Measurements from ENCODE around the gene TRANK1. TPM values are rescaled to one million over a fixed set of nuclear protein-coding genes. Genes with fewer than 3 reads are reported as not detected.
"Not testable (repeated sequence)": the region's sequence is repeated elsewhere in the genome, so short reads cannot be mapped to it uniquely, and the experiment has no call there.

Gene TRANK1
- polyA plus RNA-seq, 12 donors, result 4.0 to 19.3 (median 5.6) TPM; not detected in 1

DNA sequence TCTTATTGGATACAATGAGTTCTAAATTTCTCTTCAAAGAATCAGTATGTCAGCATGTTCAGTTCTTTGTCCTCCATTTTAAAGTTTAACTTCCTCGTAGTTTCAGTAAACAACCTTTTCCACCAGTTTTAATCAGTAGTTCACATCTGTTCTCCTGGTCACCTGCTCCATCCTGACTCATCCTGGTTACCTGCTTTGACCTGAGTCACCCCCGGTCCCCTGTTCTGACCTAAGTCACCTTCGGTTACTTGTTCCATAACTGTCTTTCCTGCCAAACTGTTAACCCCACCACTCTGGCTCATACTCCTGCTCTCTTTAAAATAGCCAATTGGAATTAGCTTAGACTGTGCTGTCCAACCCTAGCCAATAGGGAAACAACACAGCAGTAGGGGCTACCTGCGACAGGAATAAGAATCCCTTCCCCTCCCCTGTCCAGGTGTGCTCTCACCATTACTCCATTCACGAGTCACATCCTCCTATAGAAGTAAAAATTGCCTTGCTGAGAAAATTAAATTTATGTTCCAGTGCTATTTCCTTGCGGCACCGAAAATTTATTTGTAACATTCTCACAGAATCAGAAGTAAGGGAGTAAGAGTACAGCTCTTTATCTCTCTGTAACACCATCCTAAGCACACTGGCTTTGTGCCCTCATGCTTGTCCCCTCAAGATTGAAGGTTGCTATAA, 23.8 kb downstream of the TRANK1 start:
- DNase-seq, result no peak

DNA sequence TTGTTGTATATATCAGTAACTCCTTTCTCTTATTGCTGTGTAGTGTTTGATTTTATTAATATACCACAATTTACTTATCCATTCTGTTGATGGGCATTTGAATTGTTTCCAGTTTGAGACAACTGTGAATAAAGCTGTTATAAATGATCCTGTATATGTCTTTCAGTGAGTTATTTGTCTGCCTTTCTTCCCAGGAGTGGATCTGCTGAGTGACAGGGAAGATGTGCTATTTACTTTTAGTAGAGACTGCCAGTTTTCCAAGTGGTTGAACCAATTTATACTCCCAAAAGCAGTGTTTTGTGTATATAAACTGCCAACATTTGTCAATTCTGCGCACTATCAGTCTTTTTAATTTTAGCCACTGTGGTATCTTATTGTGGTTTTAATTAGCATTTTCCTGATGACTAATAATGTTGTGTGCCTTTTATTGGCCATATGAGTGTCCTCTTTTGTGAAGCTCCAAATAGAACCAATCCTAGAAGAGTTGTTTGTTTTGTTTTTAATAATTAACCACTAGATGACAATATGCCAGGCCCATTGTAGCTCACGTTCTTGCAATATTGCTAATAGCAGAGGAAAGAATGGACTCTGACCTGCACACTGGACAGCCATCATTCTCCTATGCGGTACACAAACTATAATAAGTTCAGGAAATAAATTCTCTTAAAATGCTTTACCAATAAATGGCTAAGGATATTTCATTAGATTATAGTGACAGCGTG, 25.3 kb downstream of the TRANK1 start:
- DNase-seq, result no peak

DNA sequence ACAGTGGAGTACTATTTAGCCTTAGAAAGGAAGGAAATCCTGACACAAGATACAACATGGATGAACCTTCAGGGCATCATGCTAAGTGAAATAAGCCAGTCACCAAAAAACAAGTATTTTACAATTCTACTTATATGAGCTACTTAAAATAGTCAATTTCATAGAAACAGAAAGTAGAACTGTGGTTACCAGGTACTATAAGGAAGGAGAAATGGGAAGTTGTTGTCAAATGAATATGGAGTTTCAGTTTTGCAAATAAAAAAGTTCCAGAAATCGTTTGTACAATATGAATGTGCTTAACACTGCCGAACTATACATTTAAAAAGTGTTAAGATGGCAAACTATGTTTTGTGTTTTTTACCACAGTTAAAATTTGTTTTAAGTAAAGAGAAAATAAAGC, 26.8 kb downstream of the TRANK1 start:
- no peak for DNase-seq

DNA sequence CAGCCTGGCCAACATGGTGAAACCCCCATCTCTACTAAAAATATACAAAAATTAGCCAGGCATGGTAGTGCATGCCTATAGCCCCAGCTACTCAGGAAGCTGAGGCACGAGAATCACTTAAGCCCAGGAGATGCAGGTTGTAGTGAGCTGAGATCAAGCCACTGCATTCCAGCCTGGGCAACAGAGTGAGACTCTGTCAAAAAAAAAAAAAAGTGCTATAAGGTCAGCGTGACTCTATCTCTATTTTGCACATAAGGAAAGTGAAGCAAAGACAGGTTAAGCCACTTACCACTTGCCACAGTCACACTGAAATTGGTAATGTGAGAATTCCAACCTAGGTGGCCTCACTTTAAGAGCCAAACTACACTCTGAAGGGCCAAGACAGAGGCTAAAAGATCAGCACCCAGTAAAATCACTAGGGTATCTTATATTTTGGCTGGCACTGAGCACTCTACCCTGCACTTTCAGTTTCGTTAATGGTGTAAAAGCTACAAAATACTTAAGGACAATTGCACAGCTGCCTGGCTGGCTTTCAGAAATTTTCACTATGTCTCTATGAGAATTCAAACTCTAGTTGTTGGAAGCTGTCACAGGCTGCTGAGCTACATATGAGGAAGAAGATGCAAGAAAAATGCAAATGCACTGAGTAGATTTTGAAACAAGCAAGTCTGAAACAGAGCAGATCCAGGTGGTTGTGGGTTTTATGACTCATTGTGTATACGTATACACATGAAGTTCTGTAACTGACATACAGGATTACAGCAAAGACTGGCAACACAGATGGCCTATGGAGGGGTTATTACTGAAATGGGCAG, 32.7 kb downstream of the TRANK1 start:
- peak; percentile 64 for DNase-seq

DNA sequence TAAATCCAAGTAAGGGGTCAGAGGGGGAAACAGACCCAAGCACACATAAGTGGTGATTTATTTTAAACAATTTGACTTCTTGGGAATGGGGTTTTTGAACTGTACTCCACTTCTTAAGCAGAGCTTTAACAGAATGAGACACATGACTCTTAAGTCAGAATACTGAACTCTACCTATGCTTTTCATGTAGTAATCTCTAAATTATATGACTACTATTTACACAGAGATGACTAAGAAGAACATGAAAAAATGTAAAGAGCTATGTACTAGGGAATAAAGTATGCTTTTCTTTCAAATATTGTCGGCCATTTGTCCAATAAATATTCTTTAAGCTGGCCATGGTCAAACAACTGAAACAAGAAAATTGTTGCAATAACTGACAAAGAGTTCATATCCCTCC, 35.2 kb downstream of the TRANK1 start:
- no peak for DNase-seq

DNA sequence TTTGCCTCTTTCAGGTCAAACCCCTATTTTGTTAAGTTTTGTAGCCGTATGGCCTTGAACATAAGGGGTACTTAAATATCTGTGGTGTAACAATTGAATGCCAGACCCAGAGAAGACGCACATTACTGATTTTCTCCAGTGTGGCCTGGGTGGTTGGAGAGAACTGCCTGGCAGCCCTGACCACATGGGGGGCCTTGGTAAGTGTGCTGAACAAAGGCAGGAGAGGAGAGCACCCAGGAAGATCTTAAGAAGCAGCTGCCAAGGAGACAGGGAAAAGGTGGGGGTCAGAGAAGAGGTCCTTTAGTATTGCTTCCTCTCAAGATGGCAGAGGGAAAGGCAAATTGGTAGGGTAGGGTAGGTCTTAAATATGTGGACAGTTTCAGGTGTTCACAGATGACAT, 35.7 kb downstream of the TRANK1 start:
- DNase-seq, result no peak

DNA sequence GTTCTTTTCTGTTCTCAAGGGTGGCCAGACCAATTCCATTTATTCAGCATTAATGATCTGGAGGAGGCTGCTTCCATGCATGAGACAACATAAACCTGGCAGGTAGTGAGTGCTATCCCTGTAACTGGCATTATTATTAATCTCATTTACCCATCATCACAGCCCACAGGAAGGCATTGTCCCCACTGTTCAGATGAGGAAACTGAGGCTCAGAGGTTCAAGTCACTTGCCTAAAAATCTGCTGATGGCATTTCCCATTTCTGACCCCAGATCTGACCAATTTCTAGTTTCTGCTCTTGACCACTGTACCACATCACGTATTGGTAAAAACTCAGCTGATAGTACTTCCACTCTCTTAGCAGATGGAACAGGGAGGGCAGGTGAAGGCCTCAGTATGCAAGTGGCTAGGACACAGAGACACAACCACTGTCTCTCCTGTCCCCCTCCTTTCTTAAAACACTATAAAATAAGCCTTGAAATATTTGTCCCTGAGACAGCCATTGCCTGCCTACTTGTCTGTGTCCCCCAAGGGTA, 36.1 kb downstream of the TRANK1 start:
- no peak for DNase-seq

DNA sequence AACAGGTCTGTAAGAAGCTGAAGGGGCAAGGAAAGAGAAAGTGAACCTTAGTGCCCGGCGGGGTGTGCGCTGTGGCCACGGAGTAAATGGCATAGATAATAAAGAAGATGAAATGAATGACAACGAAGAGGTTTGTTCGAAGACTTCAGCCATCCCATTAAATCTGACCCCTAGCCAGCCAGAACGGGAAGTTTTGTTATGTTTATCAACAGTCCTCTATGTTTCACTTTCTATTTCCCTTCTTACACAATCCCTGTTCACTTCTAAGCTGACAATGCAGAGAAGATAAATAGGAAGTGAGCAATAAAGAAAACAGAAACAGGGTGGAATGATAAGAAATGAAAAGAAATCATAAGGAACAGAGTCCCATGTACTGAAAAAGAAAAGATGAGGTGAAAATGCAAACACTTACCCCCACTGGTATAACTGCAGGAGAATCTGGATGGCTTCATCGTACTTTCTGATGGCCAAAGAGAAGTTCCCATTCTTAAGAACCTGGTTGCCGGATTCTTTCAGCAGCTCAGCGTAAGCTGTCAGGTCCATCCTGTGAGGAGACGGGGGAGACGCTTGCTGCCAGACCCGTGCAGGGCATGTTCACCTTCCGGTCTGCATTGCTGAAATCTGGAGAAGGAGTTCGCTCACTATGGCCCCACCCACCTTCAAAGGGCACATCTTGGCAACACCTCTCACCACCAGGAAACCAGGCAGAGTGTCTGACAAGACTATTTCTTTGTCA, 36.8 kb downstream of the TRANK1 start:
- DNase-seq, result peak; percentile 37

DNA sequence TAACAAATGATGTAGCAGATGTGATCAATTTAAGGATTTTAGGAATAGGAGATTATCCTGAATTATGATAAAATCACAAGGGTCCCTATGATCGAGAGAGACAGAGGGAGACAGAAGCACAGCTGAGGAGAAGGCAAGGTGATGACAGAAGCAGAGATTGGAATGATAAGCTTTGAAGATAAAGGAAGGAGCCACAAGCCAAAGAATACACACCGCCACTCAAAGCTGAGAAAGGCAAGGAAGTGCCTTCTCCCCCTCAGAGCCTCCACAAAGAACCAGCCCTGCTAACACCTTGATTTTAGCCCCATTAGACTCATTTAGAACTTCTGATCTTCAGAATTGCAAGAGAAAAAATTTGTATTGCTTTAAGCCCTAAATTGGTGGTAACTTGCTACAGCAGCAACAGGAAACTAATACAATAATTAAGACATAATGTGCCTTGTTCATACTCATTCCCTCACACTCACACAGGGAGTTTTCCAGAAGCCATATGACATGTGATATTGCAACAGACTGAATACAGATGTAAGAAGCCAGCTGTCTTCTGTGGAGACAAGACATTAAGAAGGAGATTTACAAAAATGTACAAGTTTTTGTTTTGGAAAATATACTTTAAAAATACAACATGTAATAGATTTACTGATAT, 38.2 kb downstream of the TRANK1 start:
- DNase-seq, result no peak

DNA sequence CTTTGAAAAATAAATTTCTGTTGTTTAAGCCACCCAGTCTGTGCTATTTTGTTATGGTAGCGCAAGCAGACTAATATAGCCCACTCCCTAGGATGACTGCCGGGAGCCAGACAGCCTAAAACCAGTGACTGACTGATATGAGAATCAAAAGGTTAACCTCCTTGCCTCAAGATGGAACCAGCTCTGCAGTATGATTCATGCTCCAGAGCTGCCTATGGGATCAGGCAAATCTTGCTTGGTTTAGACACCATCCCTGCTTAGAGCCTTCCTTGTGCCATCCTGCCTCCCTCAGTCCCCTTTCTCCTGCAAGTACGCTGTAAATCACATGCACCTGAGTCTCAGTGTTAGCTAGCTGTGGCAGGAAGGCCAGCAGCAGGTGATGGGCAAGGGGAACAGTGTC, 39.3 kb downstream of the TRANK1 start:
- DNase-seq, result no peak

DNA sequence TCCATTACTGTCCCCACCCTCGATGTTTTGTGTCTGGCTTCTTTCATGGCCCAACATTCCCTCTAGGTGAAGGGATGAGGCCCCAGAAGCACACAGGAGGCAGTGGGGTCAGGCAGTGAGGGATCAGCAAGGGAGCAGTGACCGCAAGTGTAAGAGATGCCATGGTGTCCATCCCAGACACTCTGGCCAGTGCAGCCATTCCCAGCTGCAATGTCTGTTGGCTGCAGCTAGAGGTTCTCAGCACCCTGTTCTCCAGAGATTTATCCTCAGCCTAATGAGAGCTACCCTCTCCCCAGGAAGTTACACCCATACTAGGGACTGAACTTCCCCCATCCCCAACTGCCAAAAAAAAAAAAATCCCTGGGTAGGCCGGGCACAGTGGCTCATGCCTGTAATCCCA, 40.2 kb downstream of the TRANK1 start:
- no peak for DNase-seq

DNA sequence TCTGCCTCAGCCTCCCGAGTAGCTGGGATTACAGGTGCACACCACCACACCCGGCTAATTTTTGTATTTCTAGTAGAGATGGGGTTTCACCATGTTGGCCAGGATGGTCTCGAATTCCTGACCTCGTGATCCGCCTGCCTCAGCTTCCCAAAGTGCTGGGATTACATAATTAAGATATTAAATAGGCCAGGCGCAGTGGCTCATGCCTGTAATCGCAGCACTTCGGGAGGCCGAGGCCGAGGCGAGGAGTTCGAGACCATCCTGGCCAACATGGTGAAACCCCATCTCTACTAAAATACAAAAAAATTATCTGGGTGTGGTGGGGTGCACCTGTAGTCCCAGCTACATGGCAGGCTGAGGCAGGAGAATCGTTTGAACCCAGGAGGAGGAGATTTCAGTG, 40.8 kb downstream of the TRANK1 start:
- DNase-seq, result not testable (repeated sequence)

DNA sequence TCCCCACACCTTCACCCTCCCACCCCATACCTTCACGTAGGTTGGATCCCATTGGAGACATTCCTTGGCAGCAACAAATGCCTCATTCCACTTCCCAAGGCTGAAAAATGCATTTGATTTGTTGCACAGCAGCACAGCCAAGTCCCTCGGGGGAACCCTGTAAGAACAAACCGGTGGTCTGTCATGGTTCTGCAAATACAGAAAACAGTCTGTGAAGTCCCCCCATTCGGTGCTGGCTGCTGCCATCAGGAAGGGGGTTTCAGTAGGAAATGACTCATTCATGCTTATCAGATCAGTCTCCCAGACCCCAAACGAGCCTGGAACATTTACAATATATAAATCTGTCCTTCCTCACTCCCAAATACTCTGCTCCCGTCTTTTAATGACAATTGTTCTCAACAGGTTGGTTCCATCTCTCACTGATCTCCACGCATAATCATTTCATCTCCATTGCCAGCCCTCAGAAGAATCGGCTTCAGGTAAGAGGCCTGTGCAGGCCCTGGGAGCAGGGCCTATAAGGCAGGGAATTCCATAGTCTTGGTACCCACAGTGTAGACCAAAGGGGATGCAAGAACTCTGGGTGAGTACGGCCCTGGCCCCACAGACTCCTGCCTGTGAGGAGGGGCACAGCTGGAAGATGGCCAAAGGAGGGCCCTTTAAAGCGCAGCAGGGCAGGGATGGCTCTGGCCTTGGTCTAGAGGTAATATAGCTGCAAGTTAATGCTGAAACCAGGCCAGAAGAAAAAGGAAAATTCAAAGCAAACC, 41.6 kb downstream of the TRANK1 start:
- DNase-seq, result no peak

DNA sequence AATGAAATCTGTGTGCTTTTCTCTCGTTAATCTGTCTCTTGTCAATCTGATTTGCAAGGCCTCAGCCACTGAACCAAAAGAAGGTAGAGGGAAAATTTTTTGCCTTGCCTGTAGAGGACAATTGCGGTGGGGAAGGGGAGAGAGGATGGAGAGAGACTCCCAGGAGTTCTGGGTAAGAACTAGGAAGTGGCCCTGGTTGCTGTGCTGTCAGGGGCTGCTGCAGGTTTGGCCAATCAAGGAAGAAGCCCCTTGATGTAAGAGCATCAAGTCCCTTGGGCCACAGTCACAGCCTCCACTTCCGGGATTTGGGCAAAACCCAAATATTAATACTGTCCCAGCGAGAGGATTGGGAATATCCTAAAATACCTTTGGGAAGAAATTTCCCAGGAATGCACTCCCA, 43.3 kb downstream of the TRANK1 start:
- DNase-seq, result no peak

DNA sequence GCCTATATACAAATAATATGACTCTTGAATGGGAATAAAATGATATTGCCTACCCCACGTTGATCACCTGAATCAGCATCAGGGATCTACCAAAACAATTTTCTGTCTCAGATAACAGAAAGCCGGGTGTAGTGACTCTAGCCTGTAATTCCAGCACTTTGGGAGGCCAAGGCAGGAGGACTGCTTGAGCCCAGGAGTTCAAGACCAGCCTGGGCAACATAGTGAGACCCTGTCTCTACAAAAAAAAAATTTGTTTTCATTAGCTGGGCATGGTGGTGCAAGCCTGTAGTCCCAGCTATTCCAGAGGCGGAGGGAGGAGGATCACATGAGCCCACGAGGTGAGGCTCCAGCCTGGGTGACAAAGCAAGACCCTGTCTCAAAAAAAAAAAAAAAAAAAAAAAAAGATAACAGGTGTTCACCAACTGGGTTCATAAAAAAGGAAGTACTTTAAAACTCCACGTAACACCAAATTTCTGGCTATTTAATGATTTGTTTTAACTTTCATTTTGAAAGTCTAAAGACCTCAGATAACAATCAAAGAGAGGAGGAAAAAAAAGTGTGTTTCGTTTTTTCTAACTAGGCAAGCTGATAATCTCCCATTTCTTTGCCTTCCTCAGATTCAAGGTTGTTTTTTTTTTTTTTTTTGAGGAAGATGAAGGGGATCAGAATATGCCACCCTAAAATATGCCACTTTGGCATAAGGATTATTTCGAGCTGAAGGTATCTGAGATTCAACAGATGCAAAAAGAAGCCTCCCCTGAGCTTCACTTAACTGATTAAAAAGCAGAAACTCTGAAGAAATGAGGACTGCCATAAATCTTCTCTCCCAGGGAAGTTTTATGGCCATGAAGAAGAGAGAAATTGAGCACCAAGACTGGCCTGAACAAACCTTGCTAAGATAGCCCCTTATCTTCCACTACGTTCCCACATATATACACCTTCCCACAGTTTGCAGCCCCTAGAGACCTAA, 44.1 kb downstream of the TRANK1 start:
- no peak for DNase-seq

DNA sequence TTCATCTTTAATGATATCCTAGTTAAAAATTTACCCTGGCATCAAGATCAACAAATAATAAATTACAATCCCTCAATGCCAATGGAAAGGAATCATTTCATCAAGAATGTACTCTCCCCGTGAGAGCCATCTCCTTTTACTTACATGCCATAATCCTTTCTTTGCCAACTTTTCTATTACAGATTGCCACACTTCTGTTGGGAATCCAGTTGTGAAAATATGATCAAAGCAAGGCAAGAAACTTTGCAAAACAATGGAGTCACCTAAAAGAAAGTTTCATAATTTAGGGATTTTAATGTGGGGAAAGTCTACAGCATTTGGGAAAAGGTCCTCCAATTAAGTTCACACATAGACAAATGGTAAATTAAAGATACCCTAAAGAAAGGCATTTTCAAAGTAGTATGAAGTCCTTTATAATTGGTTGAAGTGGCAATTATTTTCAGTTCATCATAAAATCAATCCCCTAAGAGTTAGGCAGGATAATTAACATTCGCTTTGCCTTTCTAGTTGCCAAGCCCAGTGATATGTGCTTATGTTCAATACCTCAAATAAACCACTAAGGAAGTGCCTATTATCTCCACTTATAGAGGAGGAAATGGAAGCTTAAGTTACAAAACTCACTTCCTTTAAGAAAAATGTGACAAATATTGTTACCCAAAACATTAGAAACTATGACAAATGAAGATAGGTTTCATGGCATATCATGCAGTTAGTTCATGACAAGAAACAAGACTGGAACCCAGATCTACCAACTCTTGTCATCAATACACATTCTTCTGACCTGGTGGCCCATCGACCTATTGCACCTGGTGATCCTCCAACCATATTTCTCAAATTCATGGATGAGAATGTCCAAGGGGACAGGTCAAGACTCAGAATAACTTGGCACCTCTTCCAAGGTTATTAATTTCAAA, 49.1 kb downstream of the TRANK1 start:
- no peak for DNase-seq

DNA sequence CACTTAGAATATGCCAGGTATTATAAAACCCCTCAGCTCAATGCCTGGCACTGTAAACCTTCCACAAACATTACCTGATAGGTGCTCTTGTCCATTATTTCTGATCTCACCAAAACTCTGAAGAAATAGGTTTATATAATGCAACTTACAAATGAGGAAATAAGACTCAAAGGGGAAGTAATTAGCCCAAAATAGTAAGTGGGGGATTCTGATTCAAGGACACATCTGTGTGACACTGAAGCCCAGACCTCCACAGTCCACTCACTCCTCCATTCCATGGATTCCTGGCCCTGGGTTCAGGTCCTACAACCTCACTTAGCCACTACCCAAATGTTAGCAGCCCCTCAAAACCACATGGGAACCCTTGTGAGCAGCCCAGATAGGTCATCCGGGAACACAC, 49.9 kb downstream of the TRANK1 start:
- no peak for DNase-seq

DNA sequence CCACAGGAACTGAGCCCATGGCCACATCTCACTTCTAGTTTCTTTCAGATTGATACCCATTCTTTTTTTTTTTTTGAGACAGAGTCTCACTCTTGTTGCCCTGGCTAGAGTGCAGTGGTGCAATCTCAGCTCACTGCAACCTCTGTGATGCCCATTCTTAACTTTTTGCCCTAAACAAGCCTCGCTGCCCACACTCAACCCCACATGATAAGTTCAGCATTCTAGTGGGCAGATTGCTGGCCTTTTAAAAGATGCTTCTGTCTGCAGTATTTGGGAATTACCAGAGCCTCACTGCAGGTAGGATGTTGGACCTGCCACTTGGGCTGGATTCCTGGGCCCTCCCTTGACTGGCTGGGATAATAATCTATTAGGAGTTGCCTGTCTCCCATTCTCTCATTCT, 51.0 kb downstream of the TRANK1 start:
- no peak for DNase-seq
